Measurements from ENCODE around the gene ARHGEF39. TPM values are rescaled to one million over a fixed set of nuclear protein-coding genes. Genes with fewer than 3 reads are reported as not detected.

The ARHGEF39 gene
- total RNA-seq, 1 experiment from 2014 or later, result 31.4 TPM

DNA sequence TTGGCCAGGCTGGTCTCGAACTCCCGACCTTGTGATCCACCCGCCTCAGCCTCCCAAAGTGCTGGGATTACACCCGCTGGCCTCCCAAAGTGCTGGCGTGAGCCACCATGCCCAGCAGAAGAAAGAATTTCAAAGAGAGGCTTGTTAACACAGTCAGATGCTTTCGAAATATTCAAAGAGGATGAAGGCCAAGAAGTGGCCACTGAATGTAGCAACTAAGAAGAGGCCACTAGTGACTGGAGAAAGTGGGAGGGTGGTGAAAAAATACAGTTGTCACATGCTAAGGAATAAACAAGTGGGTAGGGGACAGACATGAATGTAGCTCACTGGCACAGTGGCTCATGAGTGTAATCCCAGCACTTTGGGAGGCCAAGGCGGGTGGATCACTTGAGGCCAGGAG lies 37.7 kb upstream of the ARHGEF39 start:
- CTCF ChIA-PET, result interaction anchor here (0.6 kb wide), 1 partner anchor 43 kb away, joined by 4 read pairs; no protein-coding TSS in a partner anchor
- intact Hi-C loops (cut with micrococcal nuclease; ENCODE audit: unreplicated experiment), result no loop called here
- no peaks in the 10 kb centered on the region for H3K4me1 Mint-ChIP-seq (ENCODE audit: low read depth, unreplicated experiment)
- no peaks in the 10 kb centered on the region for H3K9me3 Mint-ChIP-seq (ENCODE audit: unreplicated experiment)
- H3K27ac Mint-ChIP-seq (ENCODE audit: unreplicated experiment), result no peak overlapping the region
- H3K27me3 ChIP-seq (replicated peaks; ENCODE audit: control insufficient read depth, insufficient read depth, low read length), result no peaks in the 10 kb centered on the region
- no peak overlapping the region for H3K4me3 Mint-ChIP-seq (ENCODE audit: unreplicated experiment)
- TF ChIP-seq, protein P1, sequence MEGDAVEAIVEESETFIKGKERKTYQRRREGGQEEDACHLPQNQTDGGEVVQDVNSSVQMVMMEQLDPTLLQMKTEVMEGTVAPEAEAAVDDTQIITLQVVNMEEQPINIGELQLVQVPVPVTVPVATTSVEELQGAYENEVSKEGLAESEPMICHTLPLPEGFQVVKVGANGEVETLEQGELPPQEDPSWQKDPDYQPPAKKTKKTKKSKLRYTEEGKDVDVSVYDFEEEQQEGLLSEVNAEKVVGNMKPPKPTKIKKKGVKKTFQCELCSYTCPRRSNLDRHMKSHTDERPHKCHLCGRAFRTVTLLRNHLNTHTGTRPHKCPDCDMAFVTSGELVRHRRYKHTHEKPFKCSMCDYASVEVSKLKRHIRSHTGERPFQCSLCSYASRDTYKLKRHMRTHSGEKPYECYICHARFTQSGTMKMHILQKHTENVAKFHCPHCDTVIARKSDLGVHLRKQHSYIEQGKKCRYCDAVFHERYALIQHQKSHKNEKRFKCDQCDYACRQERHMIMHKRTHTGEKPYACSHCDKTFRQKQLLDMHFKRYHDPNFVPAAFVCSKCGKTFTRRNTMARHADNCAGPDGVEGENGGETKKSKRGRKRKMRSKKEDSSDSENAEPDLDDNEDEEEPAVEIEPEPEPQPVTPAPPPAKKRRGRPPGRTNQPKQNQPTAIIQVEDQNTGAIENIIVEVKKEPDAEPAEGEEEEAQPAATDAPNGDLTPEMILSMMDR (IDR thresholded peaks at IDR 0.05; ENCODE audit: insufficient read depth in 1 of 2, low read depth in 1 of 2, low read length in 1 of 2, severe bottlenecking in 1 of 2, unreplicated experiment in 1 of 2), result no peak
- POLR2A ChIA-PET, result no interaction called here
- no peaks in the 10 kb centered on the region for H3K27me3 Mint-ChIP-seq (ENCODE audit: insufficient read depth, unreplicated experiment)
- DNase-seq, result no peak
- H3K36me3 ChIP-seq (ENCODE audit: control insufficient read depth, insufficient read depth, low read length), result peaks cover 6% of the 10 kb centered on the region
- BruUV-seq (replicated peaks), result no TSS peak
- no peaks in the 10 kb centered on the region for H3K4me1 ChIP-seq
- H3K4me3 ChIP-seq (ENCODE audit: low read depth, low read length), result no peak overlapping the region
- H3K9me3 ChIP-seq, result no peaks in the 10 kb centered on the region
- peaks cover 45% of the 10 kb centered on the region for H3K36me3 Mint-ChIP-seq (ENCODE audit: insufficient read depth, unreplicated experiment)

DNA sequence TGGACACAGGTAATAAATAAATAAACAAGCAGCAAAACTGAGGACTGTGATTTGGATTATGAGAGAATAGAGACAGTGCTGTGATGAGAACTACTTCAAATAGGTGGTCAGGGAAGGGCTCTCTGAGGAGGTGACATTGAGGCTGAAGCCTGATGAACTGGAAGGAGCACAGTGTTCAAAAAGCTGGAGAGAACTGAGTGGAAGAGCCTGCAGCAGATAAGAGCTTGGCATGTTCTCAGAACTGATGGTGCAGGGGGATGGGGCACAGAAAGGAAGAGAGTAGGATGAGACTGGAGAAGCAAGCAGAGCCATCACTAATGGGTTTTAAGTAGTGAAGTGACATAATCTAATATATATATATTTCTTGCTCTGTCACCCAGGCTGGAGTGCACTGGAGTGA lies 35.9 kb upstream of the ARHGEF39 start:
- no peak overlapping the region for H3K27ac Mint-ChIP-seq (ENCODE audit: unreplicated experiment)
- Histone ChIP-seq H3K4me1 (peaks cover 5% of the 10 kb centered on the region), H3K27me3 (replicated peaks; ENCODE audit: control insufficient read depth, insufficient read depth, low read length) (no peaks in the 10 kb centered on the region), H3K4me3 (ENCODE audit: low read depth, low read length) (no peak overlapping the region), H3K36me3 (ENCODE audit: control insufficient read depth, insufficient read depth, low read length) (peaks cover 3% of the 10 kb centered on the region), H3K9me3 (no peaks in the 10 kb centered on the region)
- CTCF ChIA-PET, result no interaction called here
- BruUV-seq (replicated peaks), result no TSS peak
- POLR2A ChIA-PET, result no interaction called here
- H3K27me3 Mint-ChIP-seq (ENCODE audit: insufficient read depth, unreplicated experiment), result no peaks in the 10 kb centered on the region
- intact Hi-C loops (cut with micrococcal nuclease; ENCODE audit: unreplicated experiment), result no loop called here
- TF ChIP-seq, protein P1 (IDR thresholded peaks at IDR 0.05; ENCODE audit: insufficient read depth in 1 of 2, low read depth in 1 of 2, low read length in 1 of 2, severe bottlenecking in 1 of 2, unreplicated experiment in 1 of 2), result no peak
- H3K36me3 Mint-ChIP-seq (ENCODE audit: insufficient read depth, unreplicated experiment), result peaks cover 37% of the 10 kb centered on the region
- H3K9me3 Mint-ChIP-seq (ENCODE audit: unreplicated experiment), result no peaks in the 10 kb centered on the region
- no peaks in the 10 kb centered on the region for H3K4me1 Mint-ChIP-seq (ENCODE audit: low read depth, unreplicated experiment)
- no peak for DNase-seq
- H3K4me3 Mint-ChIP-seq (ENCODE audit: unreplicated experiment), result no peak overlapping the region

GRCh38 chr9:35700031-35700430 lies 35.0 kb upstream of the ARHGEF39 start:
- H3K27me3 Mint-ChIP-seq (ENCODE audit: insufficient read depth, unreplicated experiment), result no peaks in the 10 kb centered on the region
- TF ChIP-seq, protein P1 (IDR thresholded peaks at IDR 0.05; ENCODE audit: insufficient read depth in 1 of 2, low read depth in 1 of 2, low read length in 1 of 2, severe bottlenecking in 1 of 2, unreplicated experiment in 1 of 2), result no peak
- ChIA-PET CTCF (no interaction called here), POLR2A (no interaction called here)
- intact Hi-C loops (cut with micrococcal nuclease; ENCODE audit: unreplicated experiment), result no loop called here
- no peak overlapping the region for H3K4me3 Mint-ChIP-seq (ENCODE audit: unreplicated experiment)
- H3K27ac Mint-ChIP-seq (ENCODE audit: unreplicated experiment), result no peak overlapping the region
- no peaks in the 10 kb centered on the region for H3K4me1 Mint-ChIP-seq (ENCODE audit: low read depth, unreplicated experiment)
- H3K36me3 ChIP-seq (ENCODE audit: control insufficient read depth, insufficient read depth, low read length), result peaks cover 1% of the 10 kb centered on the region
- H3K4me1 ChIP-seq, result peaks cover 8% of the 10 kb centered on the region
- H3K9me3 Mint-ChIP-seq (ENCODE audit: unreplicated experiment), result no peaks in the 10 kb centered on the region
- no peaks in the 10 kb centered on the region for H3K9me3 ChIP-seq
- H3K4me3 ChIP-seq (ENCODE audit: low read depth, low read length), result no peak overlapping the region
- BruUV-seq (replicated peaks), result no TSS peak
- H3K27me3 ChIP-seq (replicated peaks; ENCODE audit: control insufficient read depth, insufficient read depth, low read length), result no peaks in the 10 kb centered on the region
- no peak for DNase-seq
- H3K36me3 Mint-ChIP-seq (ENCODE audit: insufficient read depth, unreplicated experiment), result peaks cover 36% of the 10 kb centered on the region
